NCI-H345 treated with DMSO at 0.1 percent for 48 hours (cell line): ENCODE measurements around the gene OOSP3.
"Not testable (repeated sequence)": the region's sequence is repeated elsewhere in the genome, so short reads cannot be mapped to it uniquely, and the experiment has no call there.

Experiments
- DNase-seq: peaks from one replicate; lab custom pipeline; 2025; ENCODE audit not compliant: unreplicated experiment; lab: John Stamatoyannopoulos, UW

The OOSP3 gene

DNA sequence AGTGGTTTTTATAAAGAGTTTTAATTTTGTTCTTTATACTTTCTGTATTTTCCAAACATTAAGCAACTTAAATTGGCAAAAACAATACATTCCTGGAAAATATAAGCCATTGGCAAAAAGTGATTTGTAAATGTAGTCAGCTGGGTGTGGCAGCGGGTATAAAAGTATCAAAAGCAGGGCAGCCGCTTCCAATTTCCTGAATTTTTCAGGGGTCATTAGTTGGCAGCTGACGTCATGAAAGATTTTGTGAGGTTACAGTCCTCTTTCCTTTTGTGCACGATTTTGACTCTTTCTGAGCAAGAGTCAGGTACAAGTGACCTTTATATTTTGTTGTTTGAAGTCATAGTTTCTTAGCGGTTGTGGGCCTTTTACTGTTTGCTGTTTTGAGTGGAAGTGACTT is at the start of gene OOSP3:
OOSP3 (plus strand) TSS at position 208 of the 400 bp plus-strand sequence; CDS start at position 235, 27 bp downstream.
- no peak for DNase-seq

- DNase-seq: no peak
Measured at GRCh38 chr11:59829358-59829757, 49.2 kb upstream of the OOSP3 start.

DNA sequence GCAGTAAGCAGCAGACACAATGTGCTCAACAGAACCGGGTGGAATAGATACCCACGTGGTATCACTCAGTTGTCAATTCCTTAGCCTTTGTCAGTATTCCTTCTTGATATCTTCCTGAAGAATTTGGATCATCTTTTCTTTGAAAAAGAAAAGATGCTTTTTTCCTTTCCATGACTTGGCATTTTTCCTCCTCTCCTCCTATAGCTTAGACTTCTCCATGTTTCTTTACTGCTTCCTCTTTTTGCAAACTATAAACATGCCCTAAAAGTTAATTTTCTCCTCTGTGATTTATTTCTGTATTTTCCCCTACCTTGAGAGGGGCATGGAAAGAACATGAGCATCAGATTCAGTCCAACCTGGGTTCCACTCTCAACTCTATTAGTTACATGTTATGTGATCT is 45.0 kb upstream of the OOSP3 start:
- no peak for DNase-seq

DNA sequence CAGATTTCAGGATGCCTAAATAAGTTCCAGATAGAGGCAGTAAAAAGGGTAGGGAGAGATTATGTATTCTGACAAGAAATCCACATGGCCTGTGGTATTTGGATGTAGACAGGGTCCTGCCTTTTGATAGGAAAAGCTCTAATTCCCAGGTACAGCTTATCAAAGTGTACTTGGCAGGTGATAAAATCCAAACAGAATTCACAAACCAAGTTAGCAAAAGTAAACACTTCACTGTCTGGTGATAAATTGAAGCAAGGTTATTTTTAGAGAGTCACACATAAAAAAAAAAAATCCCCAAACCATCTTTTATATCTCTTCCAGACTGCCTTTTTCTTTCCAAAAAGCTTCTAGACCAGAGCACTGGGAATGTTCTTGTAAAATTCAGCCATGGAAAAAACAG is 39.0 kb upstream of the OOSP3 start:
- DNase-seq: no peak

DNA sequence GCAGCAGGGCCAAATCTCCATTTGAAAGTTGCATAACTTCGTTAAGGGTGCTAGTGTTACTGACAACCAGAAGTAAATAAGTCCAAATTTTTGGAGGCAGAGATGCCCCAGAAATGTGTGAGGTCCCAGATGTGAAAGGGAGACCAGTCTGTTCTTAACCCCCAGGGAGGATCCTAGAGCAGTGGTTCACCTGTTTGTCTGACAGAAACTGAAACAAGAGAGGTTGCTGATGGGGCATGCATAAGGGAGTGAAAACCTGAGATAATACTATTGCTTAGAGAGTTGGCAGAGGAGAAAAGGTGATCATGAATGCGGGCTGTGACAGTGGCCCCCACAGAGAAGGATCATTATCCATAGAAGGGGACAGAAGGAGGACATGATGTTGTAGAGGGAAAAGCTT is 37.1 kb upstream of the OOSP3 start:
- no peak for DNase-seq

- DNase-seq: no peak
Measured at GRCh38 chr11:59842316-59842715, 36.3 kb upstream of the OOSP3 start.

DNA sequence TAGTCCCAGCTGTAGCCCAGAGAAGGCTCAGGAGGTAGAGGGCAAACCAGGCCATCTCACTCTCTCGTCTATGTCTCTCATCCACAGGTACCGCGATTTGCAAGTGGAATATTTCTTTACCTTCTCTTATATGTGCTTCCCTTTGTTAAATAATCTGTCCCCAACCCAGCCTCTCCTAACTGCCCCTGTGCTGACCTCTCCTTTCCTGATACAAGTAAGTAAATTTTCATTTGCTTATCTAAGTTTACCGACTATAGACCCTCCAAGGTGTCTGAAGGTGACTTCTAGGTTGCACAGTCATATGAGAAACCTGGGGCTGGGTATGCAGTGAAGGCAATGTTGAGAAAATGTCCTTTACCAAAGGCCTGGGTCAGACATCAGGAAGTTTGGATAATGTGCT is 33.2 kb upstream of the OOSP3 start, which contains the start of gene CBLIF:
CBLIF (minus strand) TSS at position 101 of the 400 bp plus-strand sequence; CDS start at position 55, 46 bp downstream.
- no peak for DNase-seq

GRCh38 chr11:59846556-59846955 is 32.0 kb upstream of the OOSP3 start:
- no peak for DNase-seq

DNA sequence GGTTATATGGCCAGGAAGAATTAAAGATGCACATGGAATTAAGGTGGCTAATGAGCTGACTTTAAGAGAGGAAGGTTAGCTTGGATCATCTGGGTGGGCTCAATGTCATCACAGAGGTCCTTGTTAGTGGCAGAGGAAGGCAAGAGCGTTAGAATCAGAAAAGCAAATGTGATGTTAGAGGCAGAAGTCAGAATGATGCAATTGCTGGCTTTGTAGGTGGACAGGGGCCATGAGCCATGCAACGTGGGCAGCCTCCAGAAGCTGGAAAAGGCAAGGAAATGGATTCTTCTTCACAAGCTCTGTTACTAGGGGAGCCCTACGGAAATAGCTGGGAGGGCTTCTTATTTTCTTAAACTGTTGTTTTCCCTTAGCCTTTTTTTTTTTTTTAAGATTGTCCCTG is 31.0 kb upstream of the OOSP3 start:
- no peak for DNase-seq

DNA sequence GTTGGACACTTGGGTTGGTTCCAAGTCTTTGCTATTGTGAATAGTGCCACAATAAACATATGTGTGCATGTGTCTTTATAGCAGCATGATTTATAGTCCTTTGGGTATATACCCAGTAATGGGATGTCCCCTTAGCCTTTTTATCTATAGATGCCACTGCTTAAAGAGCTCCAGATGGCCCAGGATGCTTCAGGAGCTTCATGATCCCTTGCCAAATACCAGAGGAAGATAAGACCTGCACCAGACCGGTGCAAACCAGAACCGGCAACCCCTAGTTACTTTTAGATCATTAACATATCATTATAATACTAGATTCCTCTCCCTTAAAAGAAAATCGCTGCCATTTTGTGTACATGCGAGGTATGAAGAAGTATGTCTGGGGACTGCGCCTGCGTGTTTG is 30.1 kb upstream of the OOSP3 start:
- DNase-seq: not testable (repeated sequence)

DNA sequence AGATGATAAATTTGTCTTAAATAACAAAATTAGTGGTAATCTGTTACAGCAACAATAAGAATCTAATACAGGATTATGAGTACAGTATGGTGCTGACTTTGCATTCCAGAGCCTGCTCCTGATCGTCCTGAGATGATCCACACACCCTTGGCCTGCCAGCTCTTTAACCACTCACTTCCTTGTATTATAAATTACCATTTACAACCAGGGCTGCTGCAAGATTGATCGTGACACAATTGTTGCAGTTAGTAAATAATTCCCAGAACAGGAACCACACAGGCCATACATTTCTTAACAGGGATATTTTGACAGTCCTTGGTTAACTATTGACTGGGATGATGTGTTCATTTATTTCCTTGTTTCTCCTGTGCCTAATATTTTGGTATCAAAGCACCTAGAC is 29.5 kb upstream of the OOSP3 start:
- DNase-seq: no peak

DNA sequence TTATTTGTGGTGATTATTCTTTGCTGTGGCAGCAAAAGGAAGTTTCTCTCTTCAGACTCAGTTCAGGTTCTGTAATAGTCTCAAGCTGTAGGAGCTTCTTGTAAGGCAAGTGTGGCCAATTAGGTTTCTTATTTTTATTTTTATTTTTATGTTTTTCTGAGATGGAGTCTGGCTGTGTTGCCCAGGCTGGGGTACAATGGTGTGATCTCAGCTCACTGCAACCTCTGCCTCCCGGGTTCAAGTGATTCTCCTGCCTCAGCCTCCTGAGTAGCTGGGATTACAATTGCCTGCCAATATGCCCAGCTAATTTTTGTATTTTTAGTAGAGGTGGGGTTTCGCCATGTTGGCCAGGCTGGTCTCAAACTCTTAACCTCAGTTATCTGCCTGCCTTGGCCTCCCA is 29.0 kb upstream of the OOSP3 start:
- DNase-seq: not testable (repeated sequence)

GRCh38 chr11:59851416-59851815 is 27.2 kb upstream of the OOSP3 start:
- not testable (repeated sequence) for DNase-seq

- no peak for DNase-seq
Measured at GRCh38 chr11:59854871-59855270, 23.7 kb upstream of the OOSP3 start.

DNA sequence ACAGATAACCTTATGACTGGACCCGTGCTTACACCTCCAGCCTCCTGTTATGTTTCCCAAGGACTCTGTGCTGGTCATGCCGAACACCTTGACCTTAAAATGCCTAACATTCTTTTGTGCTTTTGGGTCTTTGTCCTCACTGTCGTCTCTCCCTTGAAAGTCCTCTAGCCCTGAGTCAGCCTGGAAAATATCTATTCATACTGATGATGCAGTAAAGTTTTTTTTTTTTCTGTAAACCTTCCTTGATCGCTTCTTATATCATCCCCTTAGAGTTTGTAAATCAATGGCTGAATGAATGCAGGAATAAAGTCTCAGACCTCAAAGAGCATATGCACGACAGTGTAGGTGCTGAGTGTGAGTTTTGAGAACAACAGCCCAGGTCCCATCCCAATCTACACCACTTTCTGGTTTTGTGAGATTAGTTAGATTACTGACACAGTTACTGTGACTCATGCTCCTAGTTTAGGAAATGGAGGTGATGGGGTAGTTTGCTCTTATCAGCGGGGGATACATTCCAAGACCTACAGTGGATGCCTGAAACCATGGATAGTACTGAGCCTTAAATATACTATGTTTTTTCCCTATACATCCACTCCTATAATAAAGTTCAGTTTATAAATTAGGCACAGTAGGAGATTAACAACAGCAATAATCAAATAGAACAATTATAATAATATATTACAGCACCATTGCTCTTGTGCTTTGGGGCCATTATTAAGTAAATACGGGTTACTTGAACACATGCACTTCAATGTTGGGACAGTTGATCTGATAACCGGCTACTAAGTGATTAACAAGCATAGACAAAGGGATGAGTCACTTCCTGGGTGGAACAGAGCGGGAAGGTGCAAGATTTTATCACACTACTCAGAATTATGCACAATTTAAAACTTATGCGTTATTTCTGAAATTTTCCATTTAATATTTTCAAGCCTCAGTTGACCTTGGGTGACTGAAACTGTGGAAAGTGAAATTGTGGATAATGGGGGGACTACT is 20.8 kb upstream of the OOSP3 start:
- DNase-seq: no peak

- no peak for DNase-seq
Measured at GRCh38 chr11:59859673-59860072, 18.9 kb upstream of the OOSP3 start.

DNA sequence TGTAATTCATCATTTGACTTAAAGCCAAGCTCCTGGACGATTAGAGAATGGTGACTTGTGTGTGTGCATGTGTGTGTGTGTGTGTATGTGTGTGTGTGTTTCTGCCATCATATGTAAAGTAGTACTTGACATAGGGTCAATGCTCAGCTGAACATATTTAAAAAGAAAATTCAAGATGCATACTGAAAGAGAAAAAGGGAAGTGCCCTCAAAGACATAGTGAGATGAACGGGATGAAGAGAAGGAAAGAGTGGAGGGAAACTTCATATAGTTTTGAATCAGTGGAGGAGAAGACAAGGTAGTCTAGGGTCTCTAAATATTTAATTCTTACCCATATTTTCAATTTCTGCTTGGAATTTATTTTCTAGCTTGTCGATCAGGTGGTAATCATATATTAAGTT is 16.3 kb upstream of the OOSP3 start:
- no peak for DNase-seq

DNA sequence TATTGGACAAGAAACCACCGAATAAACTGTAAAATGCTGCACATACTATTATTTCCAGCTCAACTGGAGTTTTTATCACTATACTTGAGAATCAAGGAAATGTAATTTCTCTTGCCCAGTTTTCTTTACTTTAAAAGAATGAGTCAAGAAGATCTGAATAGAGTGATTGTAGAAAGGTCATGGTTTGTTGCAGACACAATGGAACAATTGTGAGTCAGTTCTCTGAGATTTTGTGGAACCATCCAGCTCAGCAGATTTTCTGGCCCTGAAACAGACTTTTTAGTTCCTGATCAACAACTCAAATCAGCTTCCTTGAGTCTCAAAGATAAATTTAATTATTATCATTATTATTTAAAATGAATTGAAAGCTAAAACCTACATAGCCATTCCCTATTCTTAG is 13.6 kb upstream of the OOSP3 start:
- no peak for DNase-seq

- no peak for DNase-seq
Measured at GRCh38 chr11:59866397-59866796, 12.2 kb upstream of the OOSP3 start, which contains the start of gene TCN1. TCN1 (minus strand) TSS chr11:59866487; CDS start chr11:59866470, 17 bp downstream.

DNA sequence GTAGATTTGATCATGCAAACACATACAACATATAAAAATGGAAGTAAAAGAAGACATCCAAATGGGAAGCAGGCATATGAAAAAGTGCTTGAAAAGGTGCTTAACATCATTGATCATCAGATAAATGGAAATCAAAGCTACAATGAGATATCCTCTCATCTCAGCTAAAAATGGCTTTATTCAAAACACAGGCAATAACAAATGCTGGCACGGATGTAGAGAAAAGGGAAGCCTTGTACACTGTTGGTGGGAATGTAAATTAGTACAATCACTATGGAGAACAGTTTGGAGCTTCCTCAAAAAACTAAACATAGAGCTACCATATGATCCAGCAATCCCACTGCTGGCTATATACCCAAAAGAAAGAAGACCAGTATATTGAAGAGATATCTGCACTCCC is 11.7 kb upstream of the OOSP3 start:
- DNase-seq: no peak

GRCh38 chr11:59867946-59868345 is 10.6 kb upstream of the OOSP3 start:
- no peak for DNase-seq

- no peak for DNase-seq
Measured at GRCh38 chr11:59872076-59872475, 6.5 kb upstream of the OOSP3 start.
